ENCODE measurements around the gene ZCCHC12.

ZCCHC12 gene

GRCh38 chrX:118872102-118872566 is 48.5 kb downstream of the ZCCHC12 start:
- no peak for DNase-seq

All from activated CD4-positive, alpha-beta T cell treated with anti-CD3 and anti-CD28 coated beads for 4 hours (primary cell).